ENCODE measurements around the gene NEGR1.

DNA sequence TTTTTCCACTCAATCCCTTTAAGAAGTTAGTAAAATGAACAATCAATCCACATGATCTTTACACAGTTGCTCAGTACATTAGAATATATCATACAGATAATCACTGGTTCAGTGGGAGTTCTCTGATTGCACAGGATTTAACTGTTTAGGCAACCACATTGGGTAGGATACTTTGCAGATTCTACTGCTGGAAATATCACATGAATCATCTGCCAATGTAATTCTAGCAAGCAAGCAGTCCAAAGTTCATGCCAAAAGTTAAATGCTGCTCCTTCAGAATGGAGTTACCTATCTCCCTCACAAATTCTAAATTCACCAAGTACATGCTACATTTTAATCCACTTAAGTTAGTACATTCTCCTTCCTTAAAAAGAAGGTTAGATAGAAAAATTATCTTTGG, 52.4 kb downstream of the NEGR1 start:
- TF ChIP-seq, protein P1, sequence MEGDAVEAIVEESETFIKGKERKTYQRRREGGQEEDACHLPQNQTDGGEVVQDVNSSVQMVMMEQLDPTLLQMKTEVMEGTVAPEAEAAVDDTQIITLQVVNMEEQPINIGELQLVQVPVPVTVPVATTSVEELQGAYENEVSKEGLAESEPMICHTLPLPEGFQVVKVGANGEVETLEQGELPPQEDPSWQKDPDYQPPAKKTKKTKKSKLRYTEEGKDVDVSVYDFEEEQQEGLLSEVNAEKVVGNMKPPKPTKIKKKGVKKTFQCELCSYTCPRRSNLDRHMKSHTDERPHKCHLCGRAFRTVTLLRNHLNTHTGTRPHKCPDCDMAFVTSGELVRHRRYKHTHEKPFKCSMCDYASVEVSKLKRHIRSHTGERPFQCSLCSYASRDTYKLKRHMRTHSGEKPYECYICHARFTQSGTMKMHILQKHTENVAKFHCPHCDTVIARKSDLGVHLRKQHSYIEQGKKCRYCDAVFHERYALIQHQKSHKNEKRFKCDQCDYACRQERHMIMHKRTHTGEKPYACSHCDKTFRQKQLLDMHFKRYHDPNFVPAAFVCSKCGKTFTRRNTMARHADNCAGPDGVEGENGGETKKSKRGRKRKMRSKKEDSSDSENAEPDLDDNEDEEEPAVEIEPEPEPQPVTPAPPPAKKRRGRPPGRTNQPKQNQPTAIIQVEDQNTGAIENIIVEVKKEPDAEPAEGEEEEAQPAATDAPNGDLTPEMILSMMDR (IDR thresholded peaks at IDR 0.05): no peak
- TF ChIP-seq POLR2A (IDR thresholded peaks at IDR 0.05) (no peak), POLR2AphosphoS5 (IDR thresholded peaks at IDR 0.05) (no peak), EP300 (IDR thresholded peaks at IDR 0.05) (no peak)
